GM12878 (cell line): Measurements from ENCODE around the gene LMTK2. TPM values are rescaled to one million over a fixed set of nuclear protein-coding genes. Genes with fewer than 3 reads are reported as not detected.

ENCODE experiments used
- ATAC-seq: fragments of 200-7000 bp; cut with Tn5 transposase; 3 replicates; pipeline ENCODE4 v1.9.1; 2020; ENCODE audit warnings: mild to moderate bottlenecking, moderate library complexity
- BruUV-seq: library from RNA; stranded (reverse); fragments of 400-500 nt; replicated peaks from 2 replicates; lab custom pipeline; 2021; lab: Mats Ljungman, UMichigan
- CTCF ChIA-PET: fragments of 300-600 bp; sonication (Branson Sonifier 250); formaldehyde crosslinking; extraction: SDS; loops from one replicate; lab custom pipeline; 2021; ENCODE audit warnings: inconsistent platforms; lab: Yijun Ruan, JAX
- POLR2A ChIA-PET: fragments of 350-600 bp; formaldehyde crosslinking; extraction: SDS; loops from one replicate; lab custom pipeline; 2021; ENCODE audit warnings: inconsistent platforms; lab: Charles Lee
- RAD21 ChIA-PET: fragments of 300-600 bp; sonication (Branson Sonifier 250); formaldehyde crosslinking; loops from one replicate; lab custom pipeline; 2023; ENCODE audit warnings: antibody characterized with exemption; ENCODE audit not compliant: unreplicated experiment; lab: Charles Lee
- SMC1A ChIA-PET: fragments of 300-600 bp; sonication (Branson Sonifier 250); formaldehyde crosslinking; loops from one replicate; lab custom pipeline; 2023; ENCODE audit not compliant: unreplicated experiment, uncharacterized antibody; lab: Charles Lee
- DNase-seq: peaks from one replicate; pipeline ENCODE4 v3.0.0-alpha.2; 2011; ENCODE audit warnings: low read depth, low spot score
- FAIRE-seq: peaks from 3 replicates; lab custom pipeline; 2011; peaks lifted over from hg19 to GRCh38; lab: Jason Lieb, UNC
- H2AFZ ChIP-seq: 2 replicates; pipeline ENCODE4 v1.6.0; 2011; ENCODE audit warnings: low read depth, low read length, control low read depth; ENCODE audit not compliant: control insufficient read depth
- H3K27ac ChIP-seq: 2 replicates; pipeline ENCODE4 v1.5.1; 2011; ENCODE audit warnings: control low read depth; ENCODE audit not compliant: control insufficient read depth, insufficient read depth
- H3K27me3 ChIP-seq, 2 experiments: replicated peaks in 1 of 2; 2 replicates each; pipeline versions ENCODE4 v1.6.0 to v1.6.1; 2011; ENCODE audit warnings: low read length in 1 of 2; ENCODE audit not compliant: control insufficient read depth in 2 of 2, insufficient read depth in 2 of 2
- H3K36me3 ChIP-seq, 2 experiments: 2 replicates each; pipeline ENCODE4 v1.5.1; 2011; ENCODE audit warnings: low read length in 1 of 2; ENCODE audit not compliant: control insufficient read depth in 2 of 2, insufficient read depth in 2 of 2
- H3K4me1 ChIP-seq: 2 replicates; pipeline ENCODE4 v1.6.1; 2011; ENCODE audit warnings: mild to moderate bottlenecking, low read length, moderate library complexity, mixed read lengths; ENCODE audit not compliant: control insufficient read depth, insufficient read depth
- H3K4me2 ChIP-seq: 2 replicates; pipeline ENCODE4 v1.6.0; 2011; ENCODE audit warnings: control low read depth; ENCODE audit not compliant: control insufficient read depth, insufficient read depth
- H3K4me3 ChIP-seq: fragments of 200-600 bp; sonication (generic); 2 replicates; pipeline ENCODE4 v1.5.1; 2016
- H3K79me2 ChIP-seq: 2 replicates; pipeline ENCODE4 v1.6.0; 2011; ENCODE audit warnings: low read length; ENCODE audit not compliant: control insufficient read depth, insufficient read depth
- H3K9ac ChIP-seq: 2 replicates; pipeline ENCODE4 v1.8.0; 2011; ENCODE audit warnings: low read length, control low read depth, mixed read lengths; ENCODE audit not compliant: control insufficient read depth, insufficient read depth
- H3K9me3 ChIP-seq: replicated peaks from 3 replicates; pipeline ENCODE4 v1.5.1; 2011; ENCODE audit warnings: mild to moderate bottlenecking, low read length; ENCODE audit not compliant: control insufficient read depth, insufficient read depth
- H4K20me1 ChIP-seq: 2 replicates; pipeline ENCODE4 v1.6.0; 2011; ENCODE audit not compliant: control insufficient read depth, insufficient read depth
- ATF2 ChIP-seq: IDR thresholded peaks from 2 replicates; pipeline ENCODE4 v1.6.1; 2012; ENCODE audit warnings: low read length, inconsistent platforms
- GABPA ChIP-seq: IDR thresholded peaks from 2 replicates; pipeline ENCODE4 v1.6.1; 2014; ENCODE audit warnings: antibody characterized with exemption, low read depth, mild to moderate bottlenecking, inconsistent platforms
- HDAC6 ChIP-seq: fragments of 200-600 bp; sonication (generic); IDR thresholded peaks from one replicate; pipeline ENCODE4 v1.8.0; 2017; ENCODE audit warnings: antibody characterized with exemption; ENCODE audit not compliant: unreplicated experiment
- KAT2A ChIP-seq: conservative IDR thresholded peaks from 2 replicates; pipeline ENCODE4 v1.6.1; 2011; ENCODE audit warnings: low read depth, low read length; ENCODE audit not compliant: control insufficient read depth
- SMC3 ChIP-seq: IDR thresholded peaks from 2 replicates; pipeline ENCODE4 v1.6.1; 2011; ENCODE audit warnings: low read length, improper control_type of control experiment, borderline replicate concordance
- SRF ChIP-seq, 2 experiments: IDR thresholded peaks; 2 replicates each; pipeline ENCODE4 v1.6.1; 2011; ENCODE audit warnings: low read depth in 2 of 2, low read length in 2 of 2, mild to moderate bottlenecking in 1 of 2, moderate library complexity in 1 of 2
- SUPT20H ChIP-seq: IDR thresholded peaks from 2 replicates; pipeline ENCODE4 v1.6.1; 2011; ENCODE audit warnings: low read depth, mild to moderate bottlenecking, low read length, moderate library complexity, borderline replicate concordance; ENCODE audit not compliant: control insufficient read depth
- WGBS: methylation state at CpG from one replicate; pipeline ENCODE4 v1.1.6; 2016; ENCODE audit warnings: low lambda C conversion rate; ENCODE audit not compliant: insufficient replicate concordance, insufficient coverage; ENCODE audit errors: missing lambda C conversion rate; 5-methylcytosine and 5-hydroxymethylcytosine counted together
- in situ Hi-C: fragments of 300-500 bp; cut with MboI; formaldehyde crosslinking; loops from 9 replicates; pipeline ENCODE4 v1.14.3; 2018; ENCODE audit warnings: mixed read lengths
- intact Hi-C: fragments of 100-400 bp; cut with micrococcal nuclease; formaldehyde crosslinking; loops from one replicate; pipeline ENCODE4 v1.14.2; 2022; ENCODE audit not compliant: unreplicated experiment
- polyA plus RNA-seq, 11 experiments: library from polyadenylated mRNA; depleted of rRNA in 4 of 11; unstranded in 6 of 11; stranded (reverse) in 5 of 11; fragments of >200 nt; fragmentation: Nextera tagmentation in 4 of 11; fragmentation: Illumina TruSeq in 1 of 11; extraction: Ambion mirVana in 4 of 11; extraction: Trizol in 1 of 11; gene quantifications; 1 replicate in 1 of 11; 2 replicates in 10 of 11; pipeline versions ENCODE4 v1.2.1 to v1.2.3, GENCODE V29; 2011 to 2016; ENCODE audit warnings: inconsistent platforms in 2 of 11, missing spikeins in 2 of 11, low read depth in 1 of 11
- total RNA-seq, 4 experiments: library from RNA; depleted of rRNA in 3 of 4; stranded (reverse); fragments of >200 nt in 3 of 4; fragmentation: Illumina TruSeq in 1 of 4; extraction: Trizol in 1 of 4; gene quantifications; 2 replicates each; pipeline versions ENCODE4 v1.2.1 to v1.2.3, GENCODE V29; 2013 to 2021

LMTK2 gene
- total and polyA plus RNA-seq, 10 of the 15 experiments (the other 5 are each of a cell fraction or from before 2014, with no cell fraction given) = 0.68 to 8.7 (median 4.6) TPM

GRCh38 chr7:98225913-98226614, 119.4 kb downstream of the LMTK2 start:
- ATAC-seq (no peak), DNase-seq (no peak), FAIRE-seq (no peak)
- TF ChIP-seq SRF (IDR thresholded peaks at IDR 0.05; ENCODE audit: low read depth in 2 of 2, low read length in 2 of 2) (no peak), ATF2 (no peak), GABPA (no peak), SUPT20H (no peak)
- no peaks in the 10 kb centered on the region for H3K79me2 ChIP-seq
- H3K4me3 ChIP-seq = no peak overlapping the region
- 81% methylated on average over 16 of the region's 16 CpGs for WGBS
- H3K4me1 ChIP-seq = no peaks in the 10 kb centered on the region
- ChIA-PET RAD21 (no interaction called here), SMC1A (no interaction called here), CTCF (no interaction called here), POLR2A (no interaction called here)
- no TSS peak for BruUV-seq
- no peak overlapping the region for H2AFZ ChIP-seq
- no peaks in the 10 kb centered on the region for H3K36me3 ChIP-seq
- no peak overlapping the region for H3K27ac ChIP-seq
- H3K9ac ChIP-seq = no peak overlapping the region
- no peaks in the 10 kb centered on the region for H4K20me1 ChIP-seq
- intact Hi-C loops (no loop called here), in situ Hi-C loops (no loop called here)
- H3K9me3 ChIP-seq = no peaks in the 10 kb centered on the region
- no peak overlapping the region for H3K4me2 ChIP-seq
- no peaks in the 10 kb centered on the region for H3K27me3 ChIP-seq

- Histone ChIP-seq H3K79me2 (no peaks in the 10 kb centered on the region), H3K27me3 (no peaks in the 10 kb centered on the region), H3K36me3 (no peaks in the 10 kb centered on the region), H3K4me1 (no peaks in the 10 kb centered on the region), H3K9ac (no peak overlapping the region), H3K9me3 (no peaks in the 10 kb centered on the region), H3K4me2 (no peak overlapping the region), H3K27ac (no peak overlapping the region), H2AFZ (no peak overlapping the region), H3K4me3 (no peak overlapping the region), H4K20me1 (no peaks in the 10 kb centered on the region)
- DNase-seq = no peak
- intact Hi-C loops = no loop called here
- no TSS peak for BruUV-seq
- no peak for ATAC-seq
- CTCF ChIA-PET = interaction anchor here (0.6 kb wide), 1 partner anchor 23 kb away, joined by 3 read pairs; no protein-coding TSS in a partner anchor
- TF ChIP-seq SMC3 (no peak), KAT2A (no peak), HDAC6 (no peak)
- FAIRE-seq = no peak
- SMC1A ChIA-PET = no interaction called here
- RAD21 ChIA-PET = no interaction called here
- 97% methylated on average over 18 of the region's 18 CpGs for WGBS
- POLR2A ChIA-PET = no interaction called here
- in situ Hi-C loops = no loop called here
Observed at GRCh38 chr7:98227939-98228338, 121.3 kb downstream of the LMTK2 start.
